NCI-H526 (cell line): ENCODE measurements around the gene RGPD8.

Experiments
- DNase-seq, 2 experiments: peaks; one replicate each; lab custom pipeline; 2025; lab: John Stamatoyannopoulos, UW

Gene RGPD8

GRCh38 chr2:112335600-112335999 lies 97.8 kb downstream of the RGPD8 start:
- no peak for DNase-seq

GRCh38 chr2:112332123-112332696 lies 101.2 kb downstream of the RGPD8 start:
- DNase-seq, result no peak

- no peak for DNase-seq
These were observed 110.5 kb downstream of the RGPD8 start for GRCh38 chr2:112322919-112323318.

DNA sequence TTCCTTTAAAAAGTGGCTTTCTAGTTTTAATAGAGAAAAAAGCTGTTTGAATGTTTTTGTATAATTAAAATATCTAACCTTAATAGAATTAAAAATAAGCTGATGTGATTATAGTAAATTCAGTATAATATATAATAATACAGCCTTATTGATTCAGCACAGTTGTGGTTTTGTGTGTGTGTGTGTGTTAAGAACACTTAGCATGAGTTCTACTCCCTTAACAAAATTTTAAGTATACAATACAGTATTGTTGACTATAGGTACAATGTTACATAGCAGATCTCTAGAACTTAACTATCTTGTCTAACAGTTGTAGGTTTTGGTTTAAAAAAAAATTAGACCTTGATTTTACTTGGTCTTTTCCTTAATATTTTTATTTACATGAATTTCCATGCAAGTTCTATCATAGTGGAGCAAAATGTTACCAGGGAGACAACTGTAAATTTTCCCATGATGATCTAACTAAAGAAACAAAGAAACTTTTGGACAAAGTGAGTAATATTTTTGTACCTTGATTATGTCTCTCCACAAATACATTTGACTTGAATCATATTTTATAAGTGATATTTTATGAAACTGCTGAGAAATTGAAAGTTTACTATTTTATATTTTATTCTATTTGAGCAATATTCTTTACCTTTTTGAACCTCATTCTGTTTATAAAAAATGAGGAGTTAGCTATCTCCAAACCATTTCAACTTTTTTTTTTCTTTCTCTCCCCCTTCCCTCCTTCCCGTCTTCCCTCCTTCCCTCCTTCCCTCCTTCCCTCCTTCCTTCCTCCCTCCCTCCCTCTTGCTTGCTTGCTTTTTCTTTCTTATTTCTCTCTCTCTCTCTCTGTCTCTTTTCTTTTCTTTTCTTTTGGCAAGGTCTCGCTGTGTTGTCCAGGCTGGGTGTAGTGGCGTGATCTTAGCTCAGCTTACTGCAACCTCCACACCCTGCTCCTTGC lies 111.8 kb downstream of the RGPD8 start:
- DNase-seq, result no peak
